ENCODE data around the gene DIPK1C. TPM values are rescaled to one million over a fixed set of nuclear protein-coding genes. Genes with fewer than 3 reads are reported as not detected.

DIPK1C gene
- total RNA-seq, 1 donor from 2014 or later, result not detected

DNA sequence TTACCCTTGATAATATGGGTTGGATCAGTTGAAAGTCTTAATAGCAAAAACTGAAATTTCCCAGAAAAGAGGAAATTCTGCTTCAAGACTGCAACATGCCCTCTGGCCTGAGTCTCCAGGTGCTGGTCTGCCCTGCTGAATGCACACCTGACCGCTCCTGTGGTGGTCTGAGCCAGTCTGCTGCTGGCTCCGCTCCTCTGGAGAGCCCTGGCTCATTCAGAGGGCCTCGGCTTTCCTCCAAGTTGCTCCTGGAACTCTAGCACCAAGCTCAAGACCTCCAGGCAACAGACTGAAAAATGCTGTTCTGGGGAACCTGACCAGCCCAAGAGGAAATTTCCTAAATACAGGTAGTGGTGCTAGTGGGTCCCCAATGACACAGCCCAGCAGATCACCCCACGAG, 64.8 kb downstream of the DIPK1C start:
- no peaks in the 10 kb centered on the region for H3K36me3 ChIP-seq
- no peak overlapping the region for H3K4me3 ChIP-seq
- no peaks in the 10 kb centered on the region for H3K9me3 ChIP-seq
- no peak for TF ChIP-seq POLR2A (IDR thresholded peaks at IDR 0.05)
- TF ChIP-seq, protein P1, sequence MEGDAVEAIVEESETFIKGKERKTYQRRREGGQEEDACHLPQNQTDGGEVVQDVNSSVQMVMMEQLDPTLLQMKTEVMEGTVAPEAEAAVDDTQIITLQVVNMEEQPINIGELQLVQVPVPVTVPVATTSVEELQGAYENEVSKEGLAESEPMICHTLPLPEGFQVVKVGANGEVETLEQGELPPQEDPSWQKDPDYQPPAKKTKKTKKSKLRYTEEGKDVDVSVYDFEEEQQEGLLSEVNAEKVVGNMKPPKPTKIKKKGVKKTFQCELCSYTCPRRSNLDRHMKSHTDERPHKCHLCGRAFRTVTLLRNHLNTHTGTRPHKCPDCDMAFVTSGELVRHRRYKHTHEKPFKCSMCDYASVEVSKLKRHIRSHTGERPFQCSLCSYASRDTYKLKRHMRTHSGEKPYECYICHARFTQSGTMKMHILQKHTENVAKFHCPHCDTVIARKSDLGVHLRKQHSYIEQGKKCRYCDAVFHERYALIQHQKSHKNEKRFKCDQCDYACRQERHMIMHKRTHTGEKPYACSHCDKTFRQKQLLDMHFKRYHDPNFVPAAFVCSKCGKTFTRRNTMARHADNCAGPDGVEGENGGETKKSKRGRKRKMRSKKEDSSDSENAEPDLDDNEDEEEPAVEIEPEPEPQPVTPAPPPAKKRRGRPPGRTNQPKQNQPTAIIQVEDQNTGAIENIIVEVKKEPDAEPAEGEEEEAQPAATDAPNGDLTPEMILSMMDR (IDR thresholded peaks at IDR 0.05), result no peak
- no peak for TF ChIP-seq POLR2AphosphoS5 (IDR thresholded peaks at IDR 0.05; ENCODE audit: insufficient read depth in 1 of 2, low read depth in 1 of 2)
- H3K4me1 ChIP-seq, result peaks cover 15% of the 10 kb centered on the region
- no peaks in the 10 kb centered on the region for H3K27me3 ChIP-seq
- DNase-seq (ENCODE audit: extremely low spot score in 2 of 2), result no peak
- H3K27ac ChIP-seq, result no peak overlapping the region
- intact Hi-C loops (cut with DNase I), result no loop called here

GRCh38 chr18:74390900-74391299, 66.2 kb downstream of the DIPK1C start:
- no peak for DNase-seq (ENCODE audit: extremely low spot score in 2 of 2)
- H3K9me3 ChIP-seq, result no peaks in the 10 kb centered on the region
- no peaks in the 10 kb centered on the region for H3K27me3 ChIP-seq
- TF ChIP-seq POLR2A (IDR thresholded peaks at IDR 0.05) (no peak), POLR2AphosphoS5 (IDR thresholded peaks at IDR 0.05; ENCODE audit: insufficient read depth in 1 of 2, low read depth in 1 of 2) (no peak)
- TF ChIP-seq, protein P1 (IDR thresholded peaks at IDR 0.05), result no peak
- H3K27ac ChIP-seq, result no peak overlapping the region
- intact Hi-C loops (cut with DNase I), result no loop called here
- no peak overlapping the region for H3K4me3 ChIP-seq
- no peaks in the 10 kb centered on the region for H3K36me3 ChIP-seq
- peaks cover 18% of the 10 kb centered on the region for H3K4me1 ChIP-seq

GRCh38 chr18:74389991-74390390, 67.1 kb downstream of the DIPK1C start:
- TF ChIP-seq, protein P1 (IDR thresholded peaks at IDR 0.05), result no peak
- TF ChIP-seq POLR2AphosphoS5 (IDR thresholded peaks at IDR 0.05; ENCODE audit: insufficient read depth in 1 of 2, low read depth in 1 of 2), result no peak
- no peak for TF ChIP-seq POLR2A (IDR thresholded peaks at IDR 0.05)
- intact Hi-C loops (cut with DNase I), result no loop called here
- Histone ChIP-seq H3K27me3 (no peaks in the 10 kb centered on the region), H3K9me3 (no peaks in the 10 kb centered on the region), H3K4me1 (peaks cover 18% of the 10 kb centered on the region), H3K36me3 (no peaks in the 10 kb centered on the region), H3K4me3 (no peak overlapping the region), H3K27ac (no peak overlapping the region)
- DNase-seq (ENCODE audit: extremely low spot score in 2 of 2), result no peak

GRCh38 chr18:74389171-74389927, 67.8 kb downstream of the DIPK1C start:
- intact Hi-C loops (cut with DNase I), result no loop called here
- Histone ChIP-seq H3K4me1 (peaks cover 18% of the 10 kb centered on the region), H3K27me3 (no peaks in the 10 kb centered on the region), H3K27ac (no peak overlapping the region), H3K4me3 (no peak overlapping the region), H3K36me3 (no peaks in the 10 kb centered on the region), H3K9me3 (no peaks in the 10 kb centered on the region)
- TF ChIP-seq, protein P1 (IDR thresholded peaks at IDR 0.05), result no peak
- TF ChIP-seq POLR2A (IDR thresholded peaks at IDR 0.05) (no peak), POLR2AphosphoS5 (IDR thresholded peaks at IDR 0.05; ENCODE audit: insufficient read depth in 1 of 2, low read depth in 1 of 2) (no peak)
- no peak for DNase-seq (ENCODE audit: extremely low spot score in 2 of 2)

DNA sequence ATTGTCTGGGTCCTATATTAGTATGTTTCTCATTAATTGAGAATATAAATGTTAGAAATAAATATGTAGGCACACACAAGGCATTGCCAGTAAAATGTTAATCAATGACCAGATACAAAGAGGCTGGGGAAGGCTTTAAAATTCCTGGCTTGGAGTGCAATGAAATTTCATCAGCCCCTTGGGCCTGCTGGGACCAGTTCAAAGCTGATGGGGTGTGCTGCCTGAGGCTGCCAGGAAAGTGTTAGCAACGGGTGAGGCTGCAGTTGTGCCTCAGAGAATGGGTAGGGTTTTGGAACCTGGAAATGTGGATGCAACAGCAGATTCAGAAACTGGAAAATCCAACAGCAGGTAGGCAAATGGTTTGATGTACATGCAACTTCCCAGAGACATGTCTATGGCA, 68.9 kb downstream of the DIPK1C start:
- no peaks in the 10 kb centered on the region for H3K27me3 ChIP-seq
- H3K9me3 ChIP-seq, result no peaks in the 10 kb centered on the region
- H3K4me1 ChIP-seq, result peaks cover 18% of the 10 kb centered on the region
- TF ChIP-seq, protein P1 (IDR thresholded peaks at IDR 0.05), result no peak
- H3K4me3 ChIP-seq, result no peak overlapping the region
- intact Hi-C loops (cut with DNase I), result no loop called here
- H3K36me3 ChIP-seq, result no peaks in the 10 kb centered on the region
- no peak for DNase-seq (ENCODE audit: extremely low spot score in 2 of 2)
- no peak overlapping the region for H3K27ac ChIP-seq

Measured in vagina (tissue), 2 donors.